Measurements from ENCODE around the gene OSBPL10.
"Not testable (repeated sequence)": the region's sequence is repeated elsewhere in the genome, so short reads cannot be mapped to it uniquely, and the experiment has no call there.

OSBPL10 gene

GRCh38 chr3:31693346-31693745 lies 287.7 kb downstream of the OSBPL10 start:
- DNase-seq, result no peak

- peak; percentile 21 to 48 for DNase-seq
These were observed 288.3 kb downstream of the OSBPL10 start for GRCh38 chr3:31692751-31693150.

GRCh38 chr3:31690771-31691170 lies 290.3 kb downstream of the OSBPL10 start:
- no peak for DNase-seq

GRCh38 chr3:31689523-31689922 lies 291.5 kb downstream of the OSBPL10 start:
- not testable (repeated sequence) for DNase-seq

GRCh38 chr3:31688984-31689383 lies 292.1 kb downstream of the OSBPL10 start:
- peak; percentile 44 to 68 for DNase-seq

GRCh38 chr3:31687020-31687802 lies 293.9 kb downstream of the OSBPL10 start:
- no peak for DNase-seq

GRCh38 chr3:31680072-31680870 lies 300.8 kb downstream of the OSBPL10 start:
- DNase-seq, result no peak

GRCh38 chr3:31676556-31676955 lies 304.5 kb downstream of the OSBPL10 start:
- DNase-seq, result no peak

GRCh38 chr3:31673950-31674349 lies 307.1 kb downstream of the OSBPL10 start:
- no peak for DNase-seq

GRCh38 chr3:31671976-31672375 lies 309.1 kb downstream of the OSBPL10 start:
- peak; percentile 66 to 80 for DNase-seq

GRCh38 chr3:31671451-31671850 lies 309.6 kb downstream of the OSBPL10 start:
- peak; percentile 45 to 72 for DNase-seq

- DNase-seq, result no peak
These were observed 310.3 kb downstream of the OSBPL10 start for GRCh38 chr3:31670722-31671121.

- peak; percentile 90 to 97 for DNase-seq
These were observed 310.9 kb downstream of the OSBPL10 start for GRCh38 chr3:31670136-31670535.

GRCh38 chr3:31668242-31668641 lies 312.8 kb downstream of the OSBPL10 start:
- DNase-seq, result peak; percentile 69 to 80

GRCh38 chr3:31667582-31667981 lies 313.5 kb downstream of the OSBPL10 start:
- DNase-seq, result no peak

- no peak for DNase-seq
These were observed 317.0 kb downstream of the OSBPL10 start for GRCh38 chr3:31664031-31664430.

GRCh38 chr3:31661993-31662670 lies 318.9 kb downstream of the OSBPL10 start:
- DNase-seq, result no peak

- no peak for DNase-seq
These were observed 319.8 kb downstream of the OSBPL10 start for GRCh38 chr3:31661286-31661685.

- DNase-seq, result no peak
These were observed 321.8 kb downstream of the OSBPL10 start for GRCh38 chr3:31659246-31659645.

GRCh38 chr3:31654998-31655397 lies 326.1 kb downstream of the OSBPL10 start:
- DNase-seq, result no peak

GRCh38 chr3:31653464-31653863 lies 327.6 kb downstream of the OSBPL10 start:
- no peak for DNase-seq

GRCh38 chr3:31652296-31652695 lies 328.8 kb downstream of the OSBPL10 start:
- DNase-seq, result no peak

- DNase-seq, result no peak
These were observed 332.6 kb downstream of the OSBPL10 start for GRCh38 chr3:31648286-31648968.

All from inflammatory macrophage treated with lipopolysaccharide for 1 hour (primary cell).